HFFc6 (cell line): ENCODE measurements around the gene LMBR1L. TPM values are rescaled to one million over a fixed set of nuclear protein-coding genes. Genes with fewer than 3 reads are reported as not detected.
"Not testable (repeated sequence)": the region's sequence is repeated elsewhere in the genome, so short reads cannot be mapped to it uniquely, and the experiment has no call there.

Experiments used
- DNase-seq: peaks from one replicate; pipeline ENCODE4 v3.0.0-alpha.2; 2018
- H3K27ac Mint-ChIP-seq: 2 replicates; pipeline ENCODE4 v1.8.0; 2020; ENCODE audit warnings: mild to moderate bottlenecking, mixed read lengths
- H3K27me3 Mint-ChIP-seq: 2 replicates; pipeline ENCODE4 v1.8.0; 2021; ENCODE audit warnings: mild to moderate bottlenecking, moderate library complexity, mixed read lengths; ENCODE audit not compliant: insufficient read depth
- H3K36me3 Mint-ChIP-seq: 2 replicates; pipeline ENCODE4 v1.8.0; 2021; ENCODE audit warnings: low read depth, mixed read lengths
- H3K4me1 Mint-ChIP-seq: 2 replicates; pipeline ENCODE4 v1.8.0; 2020; ENCODE audit warnings: low read depth, mixed read lengths
- H3K4me3 Mint-ChIP-seq: 2 replicates; pipeline ENCODE4 v1.8.0; 2020; ENCODE audit warnings: mild to moderate bottlenecking, moderate library complexity, mixed read lengths
- H3K9me3 Mint-ChIP-seq: 2 replicates; pipeline ENCODE4 v1.8.0; 2020; ENCODE audit warnings: mild to moderate bottlenecking, mixed read lengths
- total RNA-seq, 6 experiments: library from RNA; stranded (reverse); fragmentation: NEBNext Ultra II Directional; extraction: Animal tissue kit (Norgen Biotek cat#: 25700); gene quantifications; 2 replicates in 1 of 6; 3 replicates in 5 of 6; pipeline ENCODE4 v1.2.3, GENCODE V29; 2021
- TF ChIP-seq, protein P1 (sequence below): fragments of 200-600 bp; sonication (generic); IDR thresholded peaks from 2 replicates; pipeline ENCODE4 v1.5.0; 2021; ENCODE audit warnings: antibody characterized with exemption, mild to moderate bottlenecking

The LMBR1L gene
- total RNA-seq, 6 experiments from 2014 or later, result 23.0 to 31.0 (median 26.2) TPM

DNA sequence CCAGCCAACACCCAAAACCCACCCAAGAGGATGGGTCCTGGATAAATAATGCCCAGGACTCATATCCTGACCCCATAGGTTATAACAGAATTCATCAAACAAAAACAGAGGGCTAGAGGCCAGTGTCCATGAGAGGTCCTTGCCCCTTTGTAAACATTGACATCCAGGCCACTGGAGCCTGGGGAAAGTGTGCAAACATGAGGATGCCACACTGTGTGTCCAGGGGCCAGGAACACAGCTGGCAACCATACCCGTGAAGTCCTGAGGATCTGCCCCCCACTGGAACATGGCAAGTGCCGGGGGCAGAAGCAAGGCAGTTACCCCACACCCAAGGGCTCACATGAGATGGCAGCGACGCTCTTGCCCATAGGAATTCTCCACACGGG is 45.9 kb downstream of the LMBR1L start:
- Mint-ChIP-seq H3K4me1 (peaks cover 31% of the 10 kb centered on the region), H3K27ac (no peak overlapping the region), H3K27me3 (peaks cover 3% of the 10 kb centered on the region; the same call in 1 of the 2 replicates), H3K36me3 (no peaks in the 10 kb centered on the region), H3K4me3 (no peak overlapping the region), H3K9me3 (no peaks in the 10 kb centered on the region)
- DNase-seq, result no peak
- TF ChIP-seq, protein P1, sequence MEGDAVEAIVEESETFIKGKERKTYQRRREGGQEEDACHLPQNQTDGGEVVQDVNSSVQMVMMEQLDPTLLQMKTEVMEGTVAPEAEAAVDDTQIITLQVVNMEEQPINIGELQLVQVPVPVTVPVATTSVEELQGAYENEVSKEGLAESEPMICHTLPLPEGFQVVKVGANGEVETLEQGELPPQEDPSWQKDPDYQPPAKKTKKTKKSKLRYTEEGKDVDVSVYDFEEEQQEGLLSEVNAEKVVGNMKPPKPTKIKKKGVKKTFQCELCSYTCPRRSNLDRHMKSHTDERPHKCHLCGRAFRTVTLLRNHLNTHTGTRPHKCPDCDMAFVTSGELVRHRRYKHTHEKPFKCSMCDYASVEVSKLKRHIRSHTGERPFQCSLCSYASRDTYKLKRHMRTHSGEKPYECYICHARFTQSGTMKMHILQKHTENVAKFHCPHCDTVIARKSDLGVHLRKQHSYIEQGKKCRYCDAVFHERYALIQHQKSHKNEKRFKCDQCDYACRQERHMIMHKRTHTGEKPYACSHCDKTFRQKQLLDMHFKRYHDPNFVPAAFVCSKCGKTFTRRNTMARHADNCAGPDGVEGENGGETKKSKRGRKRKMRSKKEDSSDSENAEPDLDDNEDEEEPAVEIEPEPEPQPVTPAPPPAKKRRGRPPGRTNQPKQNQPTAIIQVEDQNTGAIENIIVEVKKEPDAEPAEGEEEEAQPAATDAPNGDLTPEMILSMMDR, result no peak

GRCh38 chr12:49061916-49062315 is 48.7 kb downstream of the LMBR1L start:
- not testable (repeated sequence) for H3K27me3 Mint-ChIP-seq, H3K27ac Mint-ChIP-seq, DNase-seq, H3K9me3 Mint-ChIP-seq
- H3K4me3 Mint-ChIP-seq, result peak overlapping the region; percentile 97; the same call in 1 of the 2 replicates
- H3K4me1 Mint-ChIP-seq, result peaks cover 37% of the 10 kb centered on the region
- H3K36me3 Mint-ChIP-seq, result peaks cover 11% of the 10 kb centered on the region; the same call in 1 of the 2 replicates

- TF ChIP-seq, protein P1, result no peak
- DNase-seq, result no peak
- H3K4me3 Mint-ChIP-seq, result peak overlapping the region; percentile 97
- peaks cover 2% of the 10 kb centered on the region; the same call in 1 of the 2 replicates for H3K27me3 Mint-ChIP-seq
- peaks cover 15% of the 10 kb centered on the region; the same call in 1 of the 2 replicates for H3K36me3 Mint-ChIP-seq
- H3K9me3 Mint-ChIP-seq, result no peaks in the 10 kb centered on the region
- peak overlapping the region; percentile 97 for H3K27ac Mint-ChIP-seq
- peaks cover 44% of the 10 kb centered on the region for H3K4me1 Mint-ChIP-seq
Measured at GRCh38 chr12:49061157-49061650, 49.4 kb downstream of the LMBR1L start.

DNA sequence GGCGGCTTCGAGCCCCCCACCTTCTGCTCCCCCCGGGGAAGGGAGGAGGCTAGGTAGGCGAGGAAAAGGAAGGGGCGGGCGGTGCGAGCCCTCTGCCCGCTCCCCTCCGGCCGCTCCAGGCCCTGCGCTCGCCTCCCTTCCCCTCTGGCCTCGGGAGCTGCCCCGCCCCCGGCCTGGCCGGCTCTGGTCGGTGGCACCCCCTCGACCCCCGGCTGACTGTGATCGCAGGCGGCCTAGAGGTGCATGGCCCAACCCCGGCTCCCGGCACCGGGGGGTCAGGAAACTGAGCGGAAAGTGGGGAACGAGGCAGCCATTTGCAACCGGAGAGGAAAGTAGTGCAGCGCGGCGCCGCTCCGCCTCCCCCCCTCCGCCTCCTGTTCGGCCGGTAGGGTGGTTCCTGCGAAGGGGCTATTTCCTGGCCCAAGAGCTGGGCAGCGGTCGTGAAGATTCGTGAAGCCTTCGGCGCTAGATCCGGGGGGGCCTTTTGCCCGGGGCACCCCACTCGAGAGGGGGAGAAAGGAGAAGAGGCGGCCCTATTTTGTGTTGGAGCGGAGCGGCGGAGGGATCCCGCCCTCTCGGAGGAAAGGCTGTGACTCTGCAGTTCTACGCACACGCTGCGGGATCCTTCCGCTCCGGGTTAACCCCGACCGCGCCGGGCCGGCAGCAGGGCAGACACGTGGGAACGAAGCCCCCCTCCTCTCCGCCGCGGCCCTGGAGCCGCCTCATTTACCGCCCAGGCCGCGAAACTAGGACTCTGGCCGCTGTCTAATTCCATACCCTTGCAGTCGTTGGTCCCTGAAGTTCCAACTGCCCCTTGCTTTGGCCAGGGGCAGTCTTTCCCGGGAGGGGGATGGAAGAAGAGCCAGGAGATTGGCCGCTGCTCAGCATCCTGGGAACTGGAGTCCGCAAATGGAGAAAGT is 50.1 kb downstream of the LMBR1L start, which contains the start of gene KMT2D:
TSS of gene KMT2D (minus strand) at position 558 of the 920 bp plus-strand sequence. CDS start 5,470 bp downstream, outside the sequence.
- peaks cover 15% of the 10 kb centered on the region; the same call in 1 of the 2 replicates for H3K36me3 Mint-ChIP-seq
- peak within 1 kb of the TSS; percentile 97 for H3K4me3 Mint-ChIP-seq
- peaks cover 2% of the 10 kb centered on the region; the same call in 1 of the 2 replicates for H3K27me3 Mint-ChIP-seq
- H3K9me3 Mint-ChIP-seq, result no peaks in the 10 kb centered on the region
- TF ChIP-seq, protein P1, result peak; percentile 37
- H3K4me1 Mint-ChIP-seq, result peaks cover 51% of the 10 kb centered on the region
- H3K27ac Mint-ChIP-seq, result peak within 1 kb of the TSS; percentile 97
- DNase-seq, result peak; percentile 93

DNA sequence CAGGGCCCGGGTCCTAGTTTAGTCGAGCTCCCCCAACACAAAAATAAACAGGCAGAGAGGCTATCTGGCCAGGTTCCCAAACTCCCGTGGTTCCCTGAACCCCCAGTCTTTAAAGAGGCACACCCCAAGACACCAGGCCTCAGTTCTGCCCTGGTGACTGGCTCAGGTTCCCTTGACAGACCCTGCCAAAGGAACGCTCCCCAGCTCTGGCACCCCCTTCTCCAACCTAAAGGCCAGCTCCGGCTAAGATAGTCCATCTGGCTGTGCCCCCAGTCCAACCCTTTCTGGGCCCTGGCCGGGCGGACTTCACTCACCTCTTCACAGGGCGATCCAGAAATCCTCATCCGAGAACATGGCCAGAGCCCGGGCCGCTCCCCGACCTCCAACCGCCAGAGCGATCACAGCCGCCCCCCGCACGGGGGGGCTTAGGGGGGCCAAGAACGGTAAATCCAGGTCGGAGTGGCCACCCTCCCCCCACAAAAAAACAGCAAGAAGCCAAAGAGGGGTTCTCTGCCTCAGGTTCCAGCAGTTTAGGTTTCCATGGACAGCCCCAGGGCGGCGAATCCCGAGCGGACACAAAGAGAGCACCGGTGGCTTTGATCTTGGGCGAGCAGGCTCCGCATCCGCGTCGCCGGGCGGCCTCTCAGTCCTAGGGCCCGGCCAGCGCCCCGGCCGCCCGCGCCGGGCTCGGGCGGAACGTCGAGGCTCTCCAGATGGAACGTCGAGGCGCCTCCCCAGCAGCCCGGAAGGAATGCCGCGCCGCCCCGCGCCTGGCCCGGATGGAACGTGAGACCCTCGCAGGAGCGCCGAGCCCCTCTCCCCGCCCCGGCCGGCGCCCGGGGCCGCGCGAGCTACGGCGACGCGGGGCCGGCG is 51.1 kb downstream of the LMBR1L start:
- no peak for DNase-seq
- TF ChIP-seq, protein P1, result no peak
- H3K4me3 Mint-ChIP-seq, result peak overlapping the region; percentile 97
- H3K27me3 Mint-ChIP-seq, result no peaks in the 10 kb centered on the region
- H3K36me3 Mint-ChIP-seq, result peaks cover 22% of the 10 kb centered on the region
- H3K27ac Mint-ChIP-seq, result peak overlapping the region; percentile 93
- H3K4me1 Mint-ChIP-seq, result peaks cover 61% of the 10 kb centered on the region
- no peaks in the 10 kb centered on the region for H3K9me3 Mint-ChIP-seq
